Measurements from ENCODE around the gene FAM169A.
"Not testable (repeated sequence)": the region's sequence is repeated elsewhere in the genome, so short reads cannot be mapped to it uniquely, and the experiment has no call there.

Gene FAM169A

DNA sequence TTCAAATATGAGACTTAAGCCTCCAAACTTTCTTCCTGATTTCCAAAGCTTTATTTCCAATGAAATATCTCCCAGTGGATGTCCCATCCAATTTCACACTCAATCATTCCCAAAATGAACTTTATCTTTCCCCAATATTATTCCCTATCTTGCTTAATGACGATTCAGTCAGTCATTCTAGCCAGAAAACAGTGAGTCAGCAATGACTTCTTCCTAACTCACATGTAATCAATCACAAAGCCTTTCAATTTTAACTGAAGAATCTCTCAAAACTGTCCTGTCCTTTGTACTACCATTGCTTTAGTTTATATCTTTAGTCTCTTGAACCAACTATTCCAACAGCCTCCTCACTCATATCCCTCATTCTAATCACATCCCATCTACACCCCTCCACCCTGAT lies 64.2 kb downstream of the FAM169A start:
- no peak for DNase-seq (ENCODE audit: low read depth in 2 of 2)

DNA sequence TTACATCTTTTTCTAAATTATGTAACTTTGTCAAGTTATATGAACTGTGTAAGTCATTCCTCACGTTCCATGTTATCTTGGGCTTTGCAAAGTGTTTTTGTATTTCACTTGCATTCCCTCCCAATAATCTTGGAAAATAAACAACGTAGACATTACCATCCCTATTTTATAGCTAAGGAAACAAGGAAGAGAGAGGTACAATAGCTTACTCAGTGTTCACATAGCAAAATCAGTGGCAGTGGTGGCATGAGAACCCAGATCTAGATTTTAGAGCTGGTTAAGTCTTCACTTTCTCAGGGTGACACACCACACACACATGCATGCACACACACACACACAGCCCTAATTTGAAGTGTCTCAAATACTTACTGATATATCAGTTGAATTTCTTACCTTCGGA lies 65.0 kb downstream of the FAM169A start:
- no peak for DNase-seq (ENCODE audit: low read depth in 2 of 2)

DNA sequence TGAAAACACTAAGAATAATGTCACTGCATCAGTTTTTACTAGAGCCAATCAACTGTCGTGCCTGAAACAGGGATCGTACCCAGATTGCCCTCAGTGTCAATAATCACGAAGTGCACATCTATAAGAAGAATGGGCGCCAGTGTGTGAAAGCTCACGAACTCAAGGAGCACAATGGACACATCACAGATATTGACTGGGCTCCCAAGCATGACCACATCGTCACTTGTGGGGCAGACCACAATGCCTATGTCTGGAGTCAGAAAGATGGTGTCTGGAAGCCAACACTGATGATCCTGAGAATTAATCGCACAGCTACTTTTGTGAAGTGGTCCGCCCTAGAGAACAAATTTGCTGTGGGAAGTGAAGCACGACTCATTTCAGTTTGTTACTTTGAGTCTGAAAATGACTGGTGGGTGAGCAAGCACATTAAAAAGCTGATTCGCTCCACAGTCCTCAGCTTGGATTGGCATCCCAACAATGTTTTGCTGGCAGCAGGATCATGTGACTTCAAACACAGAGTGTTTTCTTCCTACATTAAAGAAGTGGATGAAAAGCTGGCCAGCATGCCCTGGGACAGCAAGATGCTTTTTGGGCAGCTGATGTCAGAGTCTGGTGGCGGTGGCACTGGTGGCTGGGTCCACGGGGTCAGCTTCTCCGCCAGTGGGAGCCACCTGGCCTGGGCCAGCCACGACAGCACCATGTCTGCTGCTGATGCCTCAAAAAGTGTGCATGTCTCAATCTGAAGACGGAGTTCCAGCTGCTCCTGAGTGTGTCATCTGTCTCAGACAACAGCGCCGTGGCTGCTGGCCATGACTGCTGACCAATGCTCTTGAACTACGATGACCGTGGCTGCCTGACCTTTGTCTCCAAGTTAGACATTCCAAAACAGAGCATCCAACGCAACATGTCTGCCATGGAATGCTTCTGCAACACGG lies 66.9 kb downstream of the FAM169A start:
- DNase-seq (ENCODE audit: low read depth in 2 of 2) = no peak

DNA sequence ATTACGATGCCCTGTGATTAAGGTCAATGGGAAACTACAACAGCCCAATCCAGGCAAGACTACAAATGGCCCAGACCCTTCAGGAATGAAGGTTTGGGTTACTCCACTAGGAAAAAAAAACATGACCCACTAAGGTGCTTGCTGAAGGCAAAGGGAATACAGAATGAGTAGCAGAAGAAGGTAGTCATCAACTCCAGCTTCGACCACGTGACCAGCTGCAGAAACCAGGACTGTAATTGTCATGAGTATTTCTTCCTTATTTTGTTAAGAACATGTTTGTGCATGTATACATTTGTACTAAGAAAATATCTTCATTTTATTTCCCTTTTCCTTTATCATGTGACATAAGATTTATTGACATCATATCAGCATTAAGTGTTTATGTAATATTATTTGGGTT lies 74.5 kb downstream of the FAM169A start:
- DNase-seq (ENCODE audit: low read depth in 2 of 2) = not testable (repeated sequence)

DNA sequence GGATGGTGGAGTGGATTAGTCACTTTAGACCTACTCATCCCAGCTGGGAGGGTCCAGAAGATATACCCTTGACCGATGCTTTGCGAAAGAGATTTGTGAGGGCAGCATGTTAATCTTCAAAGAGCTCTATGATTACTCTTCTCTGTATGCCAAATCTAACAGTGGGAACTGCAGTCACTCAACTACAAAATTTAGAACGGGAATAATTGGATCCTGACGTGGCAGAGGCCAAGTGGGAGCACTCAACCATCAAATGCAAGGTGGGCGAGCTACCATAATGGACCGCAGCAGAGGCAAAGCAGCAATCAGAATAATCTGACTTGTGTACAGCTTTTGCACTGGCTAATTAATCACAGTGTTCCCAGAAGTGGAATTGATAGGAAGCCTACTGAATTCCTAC lies 78.8 kb downstream of the FAM169A start:
- no peak for DNase-seq (ENCODE audit: low read depth in 2 of 2)

DNA sequence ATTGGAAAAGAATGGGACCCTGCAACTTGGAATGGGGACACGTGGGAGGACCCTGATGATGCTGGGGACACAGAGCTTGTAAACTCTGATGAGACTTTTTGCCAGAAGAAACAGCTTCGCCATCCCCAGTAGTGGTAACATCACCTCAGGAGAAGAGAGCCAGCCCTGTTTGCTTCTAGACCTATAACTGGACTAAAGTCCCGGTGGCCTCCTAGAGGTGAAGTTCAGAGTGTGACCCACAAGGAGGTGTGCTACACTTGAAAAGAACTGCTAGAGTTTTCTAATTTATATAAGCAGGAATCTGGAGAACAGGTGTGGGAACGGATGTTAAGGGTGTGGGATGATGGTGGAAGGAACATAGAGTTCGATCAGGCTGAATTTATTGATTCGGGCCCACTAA lies 79.3 kb downstream of the FAM169A start:
- DNase-seq (ENCODE audit: low read depth in 2 of 2) = no peak

DNA sequence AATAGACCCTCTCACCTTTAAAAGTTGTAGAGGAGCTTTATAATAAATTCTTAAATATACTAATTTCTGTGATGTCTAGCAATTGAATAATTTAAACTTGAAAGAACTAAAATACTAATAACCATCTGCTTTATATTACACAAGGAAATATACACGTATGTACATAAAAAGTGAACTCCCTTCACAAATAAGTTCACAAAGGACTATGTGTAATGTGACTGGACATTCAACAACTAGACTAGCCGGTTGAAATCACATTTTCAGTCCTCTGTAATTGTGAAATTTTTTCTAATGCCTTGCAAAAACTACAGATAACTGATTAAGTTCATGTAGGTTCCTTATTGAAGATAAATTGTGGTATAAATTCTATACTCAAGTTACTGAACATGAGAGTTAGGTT lies 87.6 kb downstream of the FAM169A start:
- DNase-seq (ENCODE audit: low read depth in 2 of 2) = no peak

DNA sequence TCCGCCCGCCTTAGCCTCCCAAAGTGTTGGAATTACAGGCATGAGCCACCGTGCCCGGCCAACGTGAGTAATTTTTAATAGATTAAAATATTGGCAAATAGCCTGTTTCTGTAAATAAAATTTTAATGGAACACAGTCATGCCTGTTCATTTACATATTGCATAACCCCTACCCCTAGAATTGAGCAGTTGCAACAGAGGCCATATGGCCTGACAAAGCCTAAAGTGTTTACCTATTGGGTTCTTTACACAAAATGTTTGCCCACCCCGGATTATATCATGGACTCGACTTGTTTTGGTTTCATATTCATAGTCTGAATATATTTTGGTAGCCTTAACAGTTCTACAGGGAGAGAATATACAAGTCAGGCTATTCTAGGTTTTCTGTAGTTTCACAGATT lies 93.8 kb downstream of the FAM169A start:
- no peak for DNase-seq (ENCODE audit: low read depth in 2 of 2)

DNA sequence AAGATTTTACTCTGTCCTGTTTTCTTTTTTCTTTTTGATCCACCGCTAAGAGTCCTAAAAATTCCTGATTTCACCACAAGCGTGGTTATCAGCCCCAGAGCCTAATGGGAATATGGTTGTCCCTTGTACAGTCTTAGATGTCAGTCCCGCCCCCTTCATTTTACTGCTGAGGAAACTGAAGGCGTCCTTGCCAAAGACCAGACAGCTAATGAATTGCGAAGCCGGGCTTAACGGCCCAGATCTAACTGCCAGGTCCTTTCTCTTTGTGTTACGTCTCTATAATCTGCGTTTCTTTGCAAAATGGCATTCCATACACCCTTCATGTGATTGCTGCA lies 98.6 kb downstream of the FAM169A start:
- DNase-seq (ENCODE audit: low read depth in 2 of 2) = no peak

DNA sequence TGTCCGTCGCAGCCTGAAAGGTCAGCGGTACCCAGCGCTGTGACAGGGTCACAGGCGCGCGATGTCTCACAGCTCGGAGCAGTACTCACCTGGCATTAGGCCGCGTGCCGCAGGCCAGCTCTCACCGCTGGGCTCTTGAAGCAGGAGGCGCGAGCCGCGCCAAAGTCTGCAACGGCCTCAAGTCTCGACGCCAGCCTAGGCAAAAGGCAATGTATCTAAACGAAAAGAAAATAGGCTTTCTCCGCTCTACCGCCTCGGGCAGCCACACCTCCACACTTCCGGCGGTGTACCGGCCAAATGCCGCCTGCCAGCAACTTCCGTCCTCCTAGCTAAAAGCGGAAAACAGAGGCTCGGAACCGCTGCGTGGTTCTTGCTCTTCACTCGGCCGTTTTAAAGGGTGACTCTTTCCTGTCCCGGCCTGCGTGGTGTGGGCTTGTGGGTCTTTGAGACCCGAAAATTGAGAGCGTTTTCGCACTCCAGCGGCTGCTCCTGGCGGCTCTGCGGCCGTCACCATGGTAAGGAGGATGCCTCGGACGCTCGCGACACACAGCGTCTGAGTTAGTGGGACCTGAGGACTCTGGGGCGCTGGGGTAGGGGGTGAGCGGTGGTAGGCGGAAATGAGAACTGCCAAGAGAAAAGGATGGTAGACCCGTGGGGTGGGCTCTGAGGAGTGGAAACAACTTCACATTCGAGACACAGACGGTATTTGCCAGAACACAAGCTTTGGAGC lies 99.2 kb downstream of the FAM169A start, which contains the start of the genes GFM2 and NSA2:
TSS of gene GFM2 (minus strand) at position 269 of the 730 bp plus-strand sequence. CDS start 3,375 bp downstream, outside the sequence.
TSS of gene NSA2 (plus strand) at position 401 of the 730 bp plus-strand sequence. CDS start at position 513, 112 bp downstream.
- DNase-seq (ENCODE audit: low read depth in 2 of 2) = peak; percentile 81 to 92

DNA sequence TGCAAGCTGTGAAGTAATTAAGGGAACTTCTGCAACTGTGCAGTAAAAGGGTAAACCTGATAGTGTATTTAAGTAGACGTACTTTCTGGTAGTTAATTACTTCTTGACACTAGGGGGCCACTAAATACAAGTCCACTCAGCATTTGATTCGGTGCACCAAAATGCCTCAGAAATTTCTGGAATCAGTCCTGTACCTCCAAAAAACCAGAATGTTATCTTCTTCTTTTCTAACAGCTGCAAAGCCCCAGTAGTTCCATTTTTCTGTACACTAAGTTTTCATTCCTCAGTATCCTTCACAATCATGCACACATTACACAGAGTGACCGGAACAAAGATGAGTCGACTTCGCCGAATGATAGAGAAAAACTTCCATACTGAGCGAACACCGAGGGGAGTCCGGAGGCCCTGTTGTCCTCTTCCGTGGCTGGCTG lies 99.8 kb downstream of the FAM169A start:
- no peak for DNase-seq (ENCODE audit: low read depth in 2 of 2)

DNA sequence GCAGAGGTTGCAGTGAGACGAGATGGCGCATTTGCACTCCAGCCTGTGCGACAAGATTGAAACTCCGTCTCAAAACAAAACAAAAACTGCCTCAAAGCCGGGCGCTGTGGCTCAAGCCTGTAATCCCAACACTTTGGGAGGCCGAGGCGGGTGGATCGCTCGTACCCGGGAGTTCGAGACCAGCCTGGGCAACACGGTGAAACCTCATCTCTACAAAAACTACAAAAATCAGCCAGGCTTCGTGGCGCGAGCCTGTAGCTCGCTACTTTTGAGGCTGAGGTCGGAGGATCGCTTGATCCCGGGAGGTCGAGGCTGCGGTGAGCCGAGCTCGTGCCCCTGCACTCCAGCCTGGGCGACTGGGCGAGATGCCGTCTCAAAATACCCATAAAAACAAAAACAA lies 100.3 kb downstream of the FAM169A start:
- DNase-seq (ENCODE audit: low read depth in 2 of 2) = no peak

DNA sequence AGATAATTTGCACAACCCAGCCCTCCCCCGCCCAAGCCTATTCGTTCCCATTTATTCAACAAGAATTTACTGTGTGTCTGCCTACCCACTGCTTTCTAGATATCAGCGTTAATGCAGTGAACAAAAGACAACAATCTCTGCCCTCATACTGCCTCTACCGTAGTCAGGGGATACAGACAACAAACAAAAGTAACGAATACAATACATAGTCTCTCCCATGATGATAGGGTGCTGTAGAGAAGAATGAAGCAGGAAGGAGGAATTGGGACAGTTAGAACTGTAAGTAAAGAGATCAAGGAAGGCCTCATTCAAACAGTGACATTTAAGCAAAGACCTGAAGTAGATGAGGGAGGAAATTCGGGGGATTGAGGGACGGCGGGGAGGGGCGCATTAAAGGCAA lies 101.0 kb downstream of the FAM169A start:
- DNase-seq (ENCODE audit: low read depth in 2 of 2) = no peak

DNA sequence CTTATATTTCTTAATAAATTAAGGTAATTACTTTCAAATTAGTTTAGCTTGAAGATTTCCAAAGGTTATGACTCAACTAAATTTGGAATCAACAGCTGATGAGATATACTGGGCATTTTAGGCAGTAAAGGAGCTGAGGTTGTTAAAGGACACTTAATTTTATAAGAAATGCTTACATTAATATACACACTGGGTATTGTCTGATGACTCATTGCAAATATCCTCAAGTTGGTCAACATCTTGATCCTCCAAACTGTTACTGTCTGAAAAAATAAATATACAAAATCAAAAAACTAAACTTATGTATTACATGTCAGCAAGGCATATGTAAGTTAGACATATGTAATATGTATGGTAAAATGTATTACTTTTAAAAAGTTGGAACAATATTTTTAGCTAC lies 102.7 kb downstream of the FAM169A start:
- no peak for DNase-seq (ENCODE audit: low read depth in 2 of 2)

DNA sequence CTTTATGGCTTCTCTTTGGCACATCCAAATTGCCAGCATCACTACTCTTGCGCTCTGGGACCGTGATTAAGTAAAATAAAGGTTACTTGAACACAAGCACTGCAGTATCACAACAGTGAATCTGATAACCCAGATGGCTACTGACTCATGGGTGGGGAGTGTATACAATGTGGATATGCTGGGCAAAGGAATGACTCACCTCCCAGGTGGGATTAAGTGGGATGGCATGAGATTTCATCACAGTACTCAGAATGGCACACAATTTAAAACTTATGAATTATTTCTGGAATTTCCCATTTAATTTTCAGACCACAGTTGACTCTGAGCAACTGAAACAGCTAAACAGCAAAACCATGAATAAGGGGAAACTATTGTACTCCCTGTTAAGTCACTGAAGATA lies 103.6 kb downstream of the FAM169A start:
- no peak for DNase-seq (ENCODE audit: low read depth in 2 of 2)

DNA sequence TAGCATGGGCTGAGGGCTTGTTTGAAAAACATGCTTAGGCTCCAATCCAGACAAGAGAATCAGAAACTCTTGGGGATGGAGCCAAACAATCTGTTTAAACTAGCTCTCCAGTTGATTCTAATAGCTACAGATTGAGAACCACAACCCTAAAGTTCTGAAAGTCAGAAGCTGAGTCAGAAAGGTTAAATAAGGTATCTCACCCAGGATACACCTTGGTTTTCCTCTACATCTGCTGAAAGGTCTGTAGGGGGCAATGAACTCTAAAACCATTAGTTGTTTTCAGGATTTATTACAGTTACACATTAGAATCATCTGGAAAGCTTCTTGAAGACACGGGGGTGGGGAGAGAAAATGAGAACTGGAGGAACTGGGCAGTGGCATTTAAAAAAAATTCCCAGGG lies 104.9 kb downstream of the FAM169A start:
- no peak for DNase-seq (ENCODE audit: low read depth in 2 of 2)

DNA sequence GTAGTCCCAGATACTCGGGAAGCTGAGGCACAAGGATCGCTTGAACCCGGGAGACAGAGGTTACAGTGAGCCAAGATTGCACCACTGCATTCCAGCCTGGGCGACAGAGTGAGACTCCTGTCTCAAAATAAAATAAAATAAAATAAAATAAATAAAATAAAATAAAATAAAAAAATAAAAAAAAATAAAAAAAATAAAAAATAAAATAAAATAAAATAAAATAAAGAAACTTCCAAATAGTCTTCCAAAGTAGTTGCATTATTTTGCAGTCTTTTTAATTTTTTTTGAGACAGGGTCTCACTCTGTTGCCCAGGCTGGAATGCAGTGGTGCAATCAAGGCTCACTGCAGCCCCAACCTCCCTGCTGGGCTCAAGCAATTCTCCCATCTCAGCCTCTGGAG lies 117.4 kb downstream of the FAM169A start:
- not testable (repeated sequence) for DNase-seq (ENCODE audit: low read depth in 2 of 2)

DNA sequence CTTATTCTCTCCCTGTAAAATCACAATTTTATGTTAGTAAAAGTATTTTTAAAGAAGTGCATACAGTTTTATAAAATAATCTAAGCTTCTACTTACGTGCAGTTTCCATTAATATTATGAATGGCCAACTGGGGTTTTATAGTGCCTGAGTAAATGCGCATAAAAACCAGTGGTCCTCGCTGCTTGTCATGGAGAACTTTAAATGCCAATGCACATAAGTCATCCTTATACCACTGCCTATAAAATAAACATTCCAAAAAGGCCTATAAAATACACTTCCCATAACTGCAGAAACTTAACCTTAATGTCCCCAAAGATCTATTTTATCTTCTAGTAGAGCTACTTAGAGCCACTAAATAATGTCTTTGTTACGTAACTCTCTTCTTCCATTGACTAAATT lies 127.8 kb downstream of the FAM169A start:
- no peak for DNase-seq (ENCODE audit: low read depth in 2 of 2)

DNA sequence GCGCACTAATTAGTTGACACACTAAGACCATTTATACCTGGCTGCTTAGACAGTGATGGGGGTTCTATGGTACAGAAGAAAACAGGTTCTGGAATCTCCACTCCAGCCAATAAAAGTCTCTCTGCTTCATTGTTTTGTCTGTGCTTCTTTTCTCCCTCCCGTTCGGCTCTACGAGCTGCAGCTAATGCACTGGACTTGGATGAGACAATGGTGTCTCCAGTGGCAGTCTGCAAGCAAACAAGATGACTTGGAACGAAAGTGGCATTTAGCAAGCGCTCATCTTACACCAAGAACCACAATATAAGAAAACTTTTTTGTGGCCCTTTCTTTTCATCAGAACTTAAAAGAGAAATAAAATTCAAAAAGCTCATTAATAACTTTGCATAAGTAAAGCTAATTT lies 129.4 kb downstream of the FAM169A start:
- no peak for DNase-seq (ENCODE audit: low read depth in 2 of 2)

Measured in stimulated activated CD8-positive, alpha-beta memory T cell treated with anti-CD3 and anti-CD28 coated beads, Interleukin-2, amount 100 ng/mL, for 48 hours (primary cell).